ELF-1 (cell line): ENCODE results near the gene GNL2.
A peak's percentile ranks its signal among the peaks of the same experiment; 100 is the strongest.

Experiments used
- DNase-seq: peaks from one replicate; pipeline ENCODE4 v3.0.0-alpha.2; 2016; ENCODE audit warnings: low read depth, low spot score

The GNL2 gene

GRCh38 chr1:37595440-37596181, at the start of gene GNL2:
Gene GNL2 (minus strand): TSS chr1:37595937. CDS start chr1:37595822, 115 bp downstream.
- peak; percentile 99 for DNase-seq

- DNase-seq = no peak
These were observed 45.3 kb upstream of the GNL2 start for GRCh38 chr1:37641059-37641458.

- DNase-seq = no peak
These were observed 40.7 kb upstream of the GNL2 start for GRCh38 chr1:37636435-37636834.

- DNase-seq = no peak
These were observed 39.5 kb upstream of the GNL2 start for GRCh38 chr1:37634992-37635902.

- peak; percentile 40 for DNase-seq
These were observed 38.7 kb upstream of the GNL2 start, which contains the start of gene RSPO1 for GRCh38 chr1:37634244-37634991. Gene RSPO1 (minus strand): TSS chr1:37634892. CDS start chr1:37629661, 5,231 bp downstream.

GRCh38 chr1:37633938-37634243, 38.2 kb upstream of the GNL2 start:
- DNase-seq = peak; percentile 47

GRCh38 chr1:37633040-37633937, 37.6 kb upstream of the GNL2 start:
- DNase-seq = no peak

- no peak for DNase-seq
These were observed 35.3 kb upstream of the GNL2 start for GRCh38 chr1:37631036-37631435.

- peak; percentile 70 for DNase-seq
These were observed 34.8 kb upstream of the GNL2 start for GRCh38 chr1:37630426-37631028.

- DNase-seq = no peak
These were observed 34.1 kb upstream of the GNL2 start for GRCh38 chr1:37629726-37630425.

- DNase-seq = no peak
These were observed 33.3 kb upstream of the GNL2 start for GRCh38 chr1:37629008-37629407.

GRCh38 chr1:37628026-37628556, 32.4 kb upstream of the GNL2 start:
- DNase-seq = no peak

- DNase-seq = peak; percentile 59
These were observed 26.4 kb upstream of the GNL2 start for GRCh38 chr1:37622131-37622530.

GRCh38 chr1:37621326-37621870, 25.7 kb upstream of the GNL2 start:
- DNase-seq = no peak

GRCh38 chr1:37620707-37621106, 25.0 kb upstream of the GNL2 start:
- DNase-seq = no peak

- DNase-seq = no peak
These were observed 20.6 kb upstream of the GNL2 start for GRCh38 chr1:37616330-37616729.

- no peak for DNase-seq
These were observed 18.4 kb upstream of the GNL2 start for GRCh38 chr1:37614105-37614504.

- DNase-seq = no peak
These were observed 16.4 kb upstream of the GNL2 start for GRCh38 chr1:37612186-37612585.

GRCh38 chr1:37609994-37610393, 14.3 kb upstream of the GNL2 start:
- DNase-seq = no peak
